NB4 (cell line): Measurements from ENCODE around the gene FLNC.

Experiments used
- CTCF ChIP-seq: IDR thresholded peaks from one replicate; pipeline ENCODE4 v1.5.1; 2012; ENCODE audit warnings: low read depth, low read length
- MYC ChIP-seq: IDR thresholded peaks from 2 replicates; pipeline ENCODE4 v1.6.1; 2011; ENCODE audit warnings: low read depth, low read length
- POLR2A ChIP-seq: IDR thresholded peaks from 2 replicates; pipeline ENCODE4 v1.6.1; 2011; ENCODE audit warnings: mild to moderate bottlenecking; ENCODE audit not compliant: insufficient read length; ENCODE audit errors: extremely low read depth

- no peak for TF ChIP-seq CTCF
- no peak for TF ChIP-seq POLR2A
- TF ChIP-seq MYC: no peak
Observed at GRCh38 chr7:128880791-128881457, 50.7 kb downstream of the FLNC start.
